Measurements from ENCODE around the gene WTAP. TPM values are rescaled to one million over a fixed set of nuclear protein-coding genes. Genes with fewer than 3 reads are reported as not detected.
"Not testable (repeated sequence)": the region's sequence is repeated elsewhere in the genome, so short reads cannot be mapped to it uniquely, and the experiment has no call there.

WTAP gene
- total RNA-seq, 2 donors from 2014 or later: 73.7 to 84.1 TPM

DNA sequence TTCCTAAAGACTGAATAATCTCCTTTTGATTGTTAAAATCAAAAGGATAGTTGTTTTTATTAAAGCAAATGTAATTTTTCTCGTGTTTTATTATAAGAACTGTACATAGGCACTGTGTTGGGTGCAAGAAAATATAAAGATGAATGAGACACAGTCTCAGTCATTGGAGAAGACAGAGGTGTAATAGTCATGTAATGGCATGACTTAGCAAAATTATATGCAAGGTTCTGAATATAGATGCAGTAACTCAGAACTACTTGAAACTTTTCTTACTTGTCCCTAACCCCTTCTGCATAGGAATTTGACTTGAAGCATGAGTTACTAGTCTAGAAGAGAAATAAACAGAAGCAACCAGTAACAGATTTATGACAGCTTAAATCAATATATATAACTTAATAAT, 14.9 kb downstream of the WTAP start:
- Histone ChIP-seq H3K27ac (no peak overlapping the region), H3K9ac (ENCODE audit: low read depth in 2 of 2, low read length in 2 of 2) (no peak overlapping the region), H3K36me3 (peaks cover 21% of the 10 kb centered on the region), H3K27me3 (no peaks in the 10 kb centered on the region), H3K4me3 (no peak overlapping the region), H3K4me1 (no peaks in the 10 kb centered on the region), H3K9me3 (no peaks in the 10 kb centered on the region)
- DNase-seq: no peak
- intact Hi-C loops (cut with DNase I): no loop called here
- TF ChIP-seq, protein P1, sequence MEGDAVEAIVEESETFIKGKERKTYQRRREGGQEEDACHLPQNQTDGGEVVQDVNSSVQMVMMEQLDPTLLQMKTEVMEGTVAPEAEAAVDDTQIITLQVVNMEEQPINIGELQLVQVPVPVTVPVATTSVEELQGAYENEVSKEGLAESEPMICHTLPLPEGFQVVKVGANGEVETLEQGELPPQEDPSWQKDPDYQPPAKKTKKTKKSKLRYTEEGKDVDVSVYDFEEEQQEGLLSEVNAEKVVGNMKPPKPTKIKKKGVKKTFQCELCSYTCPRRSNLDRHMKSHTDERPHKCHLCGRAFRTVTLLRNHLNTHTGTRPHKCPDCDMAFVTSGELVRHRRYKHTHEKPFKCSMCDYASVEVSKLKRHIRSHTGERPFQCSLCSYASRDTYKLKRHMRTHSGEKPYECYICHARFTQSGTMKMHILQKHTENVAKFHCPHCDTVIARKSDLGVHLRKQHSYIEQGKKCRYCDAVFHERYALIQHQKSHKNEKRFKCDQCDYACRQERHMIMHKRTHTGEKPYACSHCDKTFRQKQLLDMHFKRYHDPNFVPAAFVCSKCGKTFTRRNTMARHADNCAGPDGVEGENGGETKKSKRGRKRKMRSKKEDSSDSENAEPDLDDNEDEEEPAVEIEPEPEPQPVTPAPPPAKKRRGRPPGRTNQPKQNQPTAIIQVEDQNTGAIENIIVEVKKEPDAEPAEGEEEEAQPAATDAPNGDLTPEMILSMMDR (IDR thresholded peaks at IDR 0.05): no peak

DNA sequence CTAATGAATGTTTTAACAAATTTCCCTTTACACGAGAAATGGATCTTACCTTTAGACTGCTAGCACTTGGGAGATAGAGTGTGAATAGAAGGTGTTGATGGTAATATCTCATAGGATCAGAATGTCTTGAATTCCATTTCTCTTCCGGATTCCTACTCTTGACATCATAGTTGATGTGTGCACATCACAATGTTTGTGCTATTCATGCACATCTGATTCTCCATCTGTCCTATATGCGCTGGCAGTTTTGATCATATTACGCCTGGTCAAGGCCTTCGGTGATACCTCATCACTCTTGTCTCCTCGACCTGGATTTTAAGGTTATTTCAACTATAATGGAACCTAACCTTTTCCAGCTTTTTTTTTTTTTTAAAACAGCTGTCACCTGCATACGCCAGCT, 17.8 kb downstream of the WTAP start:
- H3K4me3 ChIP-seq: no peak overlapping the region
- H3K36me3 ChIP-seq: peaks cover 21% of the 10 kb centered on the region
- TF ChIP-seq, protein P1 (IDR thresholded peaks at IDR 0.05): no peak
- H3K9me3 ChIP-seq: no peaks in the 10 kb centered on the region
- intact Hi-C loops (cut with DNase I): no loop called here
- no peaks in the 10 kb centered on the region for H3K4me1 ChIP-seq
- DNase-seq: no peak
- no peak overlapping the region for H3K9ac ChIP-seq (ENCODE audit: low read depth in 2 of 2, low read length in 2 of 2)
- H3K27me3 ChIP-seq: no peaks in the 10 kb centered on the region
- H3K27ac ChIP-seq: no peak overlapping the region

DNA sequence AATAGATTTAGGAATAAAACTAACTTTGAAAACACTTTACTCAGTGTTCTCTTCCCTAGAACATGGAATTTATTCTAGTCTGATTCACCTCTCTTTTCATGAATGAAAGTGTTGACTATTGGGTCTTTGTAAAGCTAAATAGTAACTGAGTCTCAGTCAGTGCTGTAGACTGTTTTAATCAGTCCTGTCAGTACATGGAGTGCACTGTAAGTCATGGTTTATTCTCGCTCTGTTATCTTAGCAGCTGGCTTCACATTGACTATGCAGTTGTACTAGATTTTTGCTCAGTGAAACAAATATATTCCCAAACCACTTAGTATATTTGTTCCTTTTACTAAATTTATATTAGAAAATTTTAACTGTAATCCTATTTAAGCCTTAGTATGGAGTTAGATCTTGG, 19.5 kb downstream of the WTAP start:
- no peaks in the 10 kb centered on the region for H3K27me3 ChIP-seq
- H3K36me3 ChIP-seq: peaks cover 21% of the 10 kb centered on the region
- no peaks in the 10 kb centered on the region for H3K4me1 ChIP-seq

DNA sequence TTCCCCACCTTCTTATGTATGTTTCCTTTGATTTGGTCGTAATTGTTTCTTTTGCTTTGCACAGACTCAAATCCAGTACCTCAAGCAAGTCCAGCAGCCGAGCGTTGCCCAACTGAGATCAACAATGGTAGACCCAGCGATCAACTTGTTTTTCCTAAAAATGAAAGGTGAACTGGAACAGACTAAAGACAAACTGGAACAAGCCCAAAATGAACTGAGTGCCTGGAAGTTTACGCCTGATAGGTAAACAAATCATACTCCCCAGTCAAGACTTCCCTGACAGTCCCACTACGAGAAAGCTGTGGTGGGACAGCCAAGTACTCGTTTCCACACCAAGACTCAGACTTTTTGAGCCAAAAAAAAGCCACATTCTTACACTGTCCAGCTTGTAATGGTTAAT, 20.8 kb downstream of the WTAP start:
- H3K27ac ChIP-seq: not testable (repeated sequence)

More for the DNA sequence above, 19.5 kb downstream of the WTAP start:
- no peak overlapping the region for H3K9ac ChIP-seq (ENCODE audit: low read depth in 2 of 2, low read length in 2 of 2)
- TF ChIP-seq, protein P1 (IDR thresholded peaks at IDR 0.05): no peak
- no peak for DNase-seq
- no peak overlapping the region for H3K4me3 ChIP-seq
- no peaks in the 10 kb centered on the region for H3K9me3 ChIP-seq
- intact Hi-C loops (cut with DNase I): no loop called here
- H3K27ac ChIP-seq: no peak overlapping the region

DNA sequence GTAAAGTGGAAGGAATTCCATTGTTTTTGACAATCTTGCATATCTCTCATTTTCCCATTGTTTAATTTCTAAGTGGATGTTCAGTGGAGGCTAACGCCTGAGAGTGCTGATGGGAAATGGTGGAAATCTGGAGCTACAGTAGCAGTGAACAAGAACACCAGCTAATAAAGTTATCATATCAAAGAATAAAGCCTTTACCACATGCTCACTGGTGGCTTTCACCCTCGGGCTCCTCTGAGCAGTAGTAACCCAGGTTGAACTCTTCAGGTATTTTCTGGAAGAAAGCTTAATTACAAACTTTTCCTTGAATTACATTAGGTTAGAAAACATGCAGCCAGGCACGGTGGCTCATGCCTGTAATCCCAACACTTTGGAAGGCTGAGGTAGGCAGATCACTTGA, 24.1 kb downstream of the WTAP start:
- Histone ChIP-seq H3K36me3 (peaks cover 8% of the 10 kb centered on the region), H3K9me3 (no peaks in the 10 kb centered on the region), H3K27me3 (no peaks in the 10 kb centered on the region), H3K4me3 (no peak overlapping the region), H3K9ac (ENCODE audit: low read depth in 2 of 2, low read length in 2 of 2) (no peak overlapping the region), H3K4me1 (no peaks in the 10 kb centered on the region), H3K27ac (no peak overlapping the region)
- TF ChIP-seq, protein P1 (IDR thresholded peaks at IDR 0.05): no peak
- no peak for DNase-seq
- intact Hi-C loops (cut with DNase I): no loop called here

More for the DNA sequence above, 20.8 kb downstream of the WTAP start:
- H3K27me3 ChIP-seq; H3K4me1 ChIP-seq; H3K4me3 ChIP-seq; H3K9ac ChIP-seq (ENCODE audit: low read depth in 2 of 2, low read length in 2 of 2); DNase-seq; H3K9me3 ChIP-seq; intact Hi-C loops (cut with DNase I): not testable (repeated sequence)
- peaks cover 16% of the 10 kb centered on the region for H3K36me3 ChIP-seq

DNA sequence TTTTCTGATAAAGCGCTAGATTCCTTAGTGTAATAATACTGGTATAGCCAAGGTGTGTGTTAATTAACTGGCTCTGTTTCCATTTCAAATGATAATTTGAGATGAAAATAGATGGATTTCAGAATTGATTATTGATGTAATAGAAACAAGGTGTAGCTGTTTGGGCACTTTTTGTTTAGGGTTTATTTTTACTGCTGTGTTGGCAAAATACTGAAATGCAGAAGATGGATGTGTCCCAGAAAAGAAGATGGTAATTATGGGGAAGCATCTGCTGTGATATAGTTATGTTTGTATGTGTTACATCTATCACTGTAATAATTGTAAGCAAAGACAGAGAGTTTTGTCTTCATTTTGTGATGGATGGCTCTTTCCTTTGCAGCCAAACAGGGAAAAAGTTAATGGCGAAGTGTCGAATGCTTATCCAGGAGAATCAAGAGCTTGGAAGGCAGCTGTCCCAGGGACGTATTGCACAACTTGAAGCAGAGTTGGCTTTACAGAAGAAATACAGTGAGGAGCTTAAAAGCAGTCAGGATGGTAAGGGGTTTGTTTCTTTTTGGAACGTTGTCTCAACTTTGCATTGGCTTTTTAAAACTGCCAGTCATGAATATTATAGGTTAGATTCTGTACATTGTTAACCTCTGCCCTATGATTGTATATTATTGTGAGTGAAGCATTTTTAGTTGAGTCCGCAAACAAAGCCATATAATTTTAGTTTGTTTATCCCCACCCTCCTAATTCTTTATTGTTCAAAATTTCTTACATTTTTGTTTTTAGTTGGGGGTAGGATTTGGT, 26.0 kb downstream of the WTAP start:
- H3K9me3 ChIP-seq: no peaks in the 10 kb centered on the region
- H3K36me3 ChIP-seq: peaks cover 5% of the 10 kb centered on the region
- H3K9ac ChIP-seq (ENCODE audit: low read depth in 2 of 2, low read length in 2 of 2): no peak overlapping the region
- no peaks in the 10 kb centered on the region for H3K4me1 ChIP-seq
- intact Hi-C loops (cut with DNase I): no loop called here
- no peak overlapping the region for H3K4me3 ChIP-seq
- H3K27me3 ChIP-seq: no peaks in the 10 kb centered on the region
- DNase-seq: no peak
- TF ChIP-seq, protein P1 (IDR thresholded peaks at IDR 0.05): no peak
- H3K27ac ChIP-seq: no peak overlapping the region
